ENCODE data around the gene TXN2.

DNA sequence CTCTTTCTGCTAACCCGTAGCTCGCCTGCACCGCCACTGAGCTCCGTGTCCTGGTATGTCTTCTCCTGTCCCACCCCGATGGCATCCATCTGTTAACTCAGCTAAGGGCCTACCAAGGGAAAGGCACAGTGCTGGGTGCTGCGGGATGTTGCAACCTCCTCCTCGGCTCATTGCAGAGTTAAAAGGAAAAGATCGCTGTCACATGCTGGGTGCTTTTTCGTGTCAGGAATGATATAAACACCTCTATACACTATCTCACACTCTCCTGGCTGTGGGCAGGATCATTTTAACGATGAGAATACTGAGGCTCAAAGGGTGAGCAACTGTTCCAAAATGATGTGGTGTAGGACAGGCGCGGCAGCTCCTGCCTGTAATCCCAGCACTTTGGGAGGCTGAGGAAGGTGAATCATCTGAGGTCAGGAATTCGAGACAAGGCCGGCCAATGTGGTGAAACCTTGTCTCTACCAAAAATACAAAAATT is 10.1 kb downstream of the TXN2 start:
- TF ChIP-seq, protein P1, sequence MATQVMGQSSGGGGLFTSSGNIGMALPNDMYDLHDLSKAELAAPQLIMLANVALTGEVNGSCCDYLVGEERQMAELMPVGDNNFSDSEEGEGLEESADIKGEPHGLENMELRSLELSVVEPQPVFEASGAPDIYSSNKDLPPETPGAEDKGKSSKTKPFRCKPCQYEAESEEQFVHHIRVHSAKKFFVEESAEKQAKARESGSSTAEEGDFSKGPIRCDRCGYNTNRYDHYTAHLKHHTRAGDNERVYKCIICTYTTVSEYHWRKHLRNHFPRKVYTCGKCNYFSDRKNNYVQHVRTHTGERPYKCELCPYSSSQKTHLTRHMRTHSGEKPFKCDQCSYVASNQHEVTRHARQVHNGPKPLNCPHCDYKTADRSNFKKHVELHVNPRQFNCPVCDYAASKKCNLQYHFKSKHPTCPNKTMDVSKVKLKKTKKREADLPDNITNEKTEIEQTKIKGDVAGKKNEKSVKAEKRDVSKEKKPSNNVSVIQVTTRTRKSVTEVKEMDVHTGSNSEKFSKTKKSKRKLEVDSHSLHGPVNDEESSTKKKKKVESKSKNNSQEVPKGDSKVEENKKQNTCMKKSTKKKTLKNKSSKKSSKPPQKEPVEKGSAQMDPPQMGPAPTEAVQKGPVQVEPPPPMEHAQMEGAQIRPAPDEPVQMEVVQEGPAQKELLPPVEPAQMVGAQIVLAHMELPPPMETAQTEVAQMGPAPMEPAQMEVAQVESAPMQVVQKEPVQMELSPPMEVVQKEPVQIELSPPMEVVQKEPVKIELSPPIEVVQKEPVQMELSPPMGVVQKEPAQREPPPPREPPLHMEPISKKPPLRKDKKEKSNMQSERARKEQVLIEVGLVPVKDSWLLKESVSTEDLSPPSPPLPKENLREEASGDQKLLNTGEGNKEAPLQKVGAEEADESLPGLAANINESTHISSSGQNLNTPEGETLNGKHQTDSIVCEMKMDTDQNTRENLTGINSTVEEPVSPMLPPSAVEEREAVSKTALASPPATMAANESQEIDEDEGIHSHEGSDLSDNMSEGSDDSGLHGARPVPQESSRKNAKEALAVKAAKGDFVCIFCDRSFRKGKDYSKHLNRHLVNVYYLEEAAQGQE (IDR thresholded peaks at IDR 0.05; ENCODE audit: insufficient read depth in 1 of 2, low read depth in 2 of 2, low read length in 2 of 2): no peak
- TF ChIP-seq POLR2AphosphoS5 (IDR thresholded peaks at IDR 0.05; ENCODE audit: low read depth, low read length): no peak
